Epithelial cell of proximal tubule (primary cell): ENCODE measurements around the gene HS3ST3A1. TPM values are rescaled to one million over a fixed set of nuclear protein-coding genes. Genes with fewer than 3 reads are reported as not detected.

ENCODE experiments used
- DNase-seq: peaks from one replicate; pipeline ENCODE4 v3.0.0-alpha.2; 2011; ENCODE audit warnings: low read depth
- H3K4me3 ChIP-seq: 2 replicates; pipeline ENCODE4 v1.5.1; 2011; ENCODE audit warnings: low read depth, mild to moderate bottlenecking, low read length
- total RNA-seq: library from RNA; depleted of rRNA; stranded (reverse); fragments of >200 nt; gene quantifications from 2 replicates; pipeline ENCODE4 v1.2.3, GENCODE V29; 2015
- TF ChIP-seq, protein P1 (sequence below): conservative IDR thresholded peaks from 2 replicates; pipeline ENCODE4 v1.5.1; 2012; ENCODE audit warnings: low read depth, mild to moderate bottlenecking, low read length

Gene HS3ST3A1
- total RNA-seq, 1 donor from 2014 or later = 5.8 TPM

DNA sequence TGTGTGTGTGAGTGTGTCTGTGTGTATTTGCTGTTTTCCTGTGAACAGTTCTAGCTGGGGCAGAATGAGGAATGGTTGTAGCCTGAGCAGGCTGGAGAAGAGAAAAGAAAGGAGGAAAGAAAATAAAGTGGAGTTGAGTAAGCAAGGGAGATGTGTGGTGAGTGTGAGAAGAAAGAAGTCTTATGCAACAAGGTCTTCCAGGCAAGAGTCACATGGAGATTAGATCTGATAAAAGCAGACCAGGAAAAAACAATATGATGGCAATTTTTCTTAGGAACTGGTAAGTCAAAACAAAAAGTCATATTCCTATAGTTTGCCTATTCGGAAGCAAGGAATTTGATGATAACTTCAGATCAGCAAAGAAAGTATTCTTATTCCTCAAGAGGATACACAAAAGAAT is 125.0 kb downstream of the HS3ST3A1 start:
- TF ChIP-seq, protein P1, sequence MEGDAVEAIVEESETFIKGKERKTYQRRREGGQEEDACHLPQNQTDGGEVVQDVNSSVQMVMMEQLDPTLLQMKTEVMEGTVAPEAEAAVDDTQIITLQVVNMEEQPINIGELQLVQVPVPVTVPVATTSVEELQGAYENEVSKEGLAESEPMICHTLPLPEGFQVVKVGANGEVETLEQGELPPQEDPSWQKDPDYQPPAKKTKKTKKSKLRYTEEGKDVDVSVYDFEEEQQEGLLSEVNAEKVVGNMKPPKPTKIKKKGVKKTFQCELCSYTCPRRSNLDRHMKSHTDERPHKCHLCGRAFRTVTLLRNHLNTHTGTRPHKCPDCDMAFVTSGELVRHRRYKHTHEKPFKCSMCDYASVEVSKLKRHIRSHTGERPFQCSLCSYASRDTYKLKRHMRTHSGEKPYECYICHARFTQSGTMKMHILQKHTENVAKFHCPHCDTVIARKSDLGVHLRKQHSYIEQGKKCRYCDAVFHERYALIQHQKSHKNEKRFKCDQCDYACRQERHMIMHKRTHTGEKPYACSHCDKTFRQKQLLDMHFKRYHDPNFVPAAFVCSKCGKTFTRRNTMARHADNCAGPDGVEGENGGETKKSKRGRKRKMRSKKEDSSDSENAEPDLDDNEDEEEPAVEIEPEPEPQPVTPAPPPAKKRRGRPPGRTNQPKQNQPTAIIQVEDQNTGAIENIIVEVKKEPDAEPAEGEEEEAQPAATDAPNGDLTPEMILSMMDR = no peak
- no peak overlapping the region for H3K4me3 ChIP-seq
- DNase-seq = no peak

DNA sequence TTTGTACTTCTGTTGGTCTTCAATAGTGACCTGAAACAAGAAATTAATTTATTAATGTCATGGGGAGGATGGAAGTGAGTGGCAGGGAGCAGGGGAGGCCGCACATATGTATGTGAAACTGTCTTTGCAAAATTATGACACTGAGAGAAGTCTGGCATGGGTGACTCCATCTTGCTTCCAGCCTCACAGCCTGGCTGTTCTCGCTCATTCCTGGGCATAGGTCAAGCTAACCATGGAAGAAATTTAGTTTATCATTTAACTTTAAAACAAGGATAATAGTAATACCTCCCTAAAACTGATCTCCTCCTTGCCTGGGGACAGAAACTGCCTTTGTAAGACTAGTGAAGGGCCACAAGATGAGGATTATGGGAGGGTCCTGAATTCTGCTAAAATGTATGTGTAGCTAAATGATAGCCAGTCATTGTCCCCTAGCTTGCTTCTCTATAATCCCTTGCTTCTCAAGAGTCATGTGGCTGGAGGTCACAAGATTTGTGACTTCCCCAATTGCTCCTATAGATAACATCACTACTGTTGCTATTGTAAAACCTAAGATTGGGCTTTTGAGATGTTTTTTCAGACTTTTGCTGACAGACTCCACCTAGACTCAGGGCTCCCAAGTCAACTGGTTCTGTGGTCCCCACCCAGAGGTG is 126.0 kb downstream of the HS3ST3A1 start:
- no peak overlapping the region for H3K4me3 ChIP-seq
- TF ChIP-seq, protein P1 = no peak
- DNase-seq = no peak

DNA sequence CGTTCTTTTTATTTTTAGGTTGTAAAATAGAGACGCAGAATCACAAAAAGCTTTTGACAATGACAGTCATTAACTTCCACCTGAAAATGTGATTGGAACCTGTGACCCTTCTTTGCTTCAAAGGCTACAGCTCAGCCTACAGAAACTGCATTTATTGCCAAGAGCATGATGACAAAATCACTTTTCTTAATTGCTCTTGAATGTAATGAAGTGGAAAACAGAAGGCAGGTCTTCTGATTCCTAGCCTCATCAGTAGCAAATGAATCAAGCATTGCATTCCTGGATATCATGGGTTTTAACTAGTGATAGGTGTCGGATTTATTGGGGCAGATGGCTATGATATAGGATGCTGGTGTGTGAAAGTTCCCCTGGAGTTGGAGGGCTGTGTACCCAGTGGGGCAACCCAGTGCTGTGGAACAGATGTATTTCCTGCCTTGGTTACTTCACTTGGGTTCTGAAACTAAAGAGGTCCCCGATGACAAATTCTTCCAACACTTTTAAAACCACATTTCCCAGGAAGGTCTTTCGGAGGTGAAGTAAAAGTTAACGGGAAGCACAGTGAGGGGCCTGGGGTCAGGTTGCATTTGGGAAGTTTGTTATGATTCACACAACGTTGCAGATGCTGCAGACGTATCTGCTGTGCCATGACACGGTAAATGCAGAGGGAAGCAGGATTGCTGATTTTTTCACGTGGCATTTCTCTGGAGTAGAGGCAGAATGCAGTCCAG is 127.5 kb downstream of the HS3ST3A1 start:
- DNase-seq = no peak

DNA sequence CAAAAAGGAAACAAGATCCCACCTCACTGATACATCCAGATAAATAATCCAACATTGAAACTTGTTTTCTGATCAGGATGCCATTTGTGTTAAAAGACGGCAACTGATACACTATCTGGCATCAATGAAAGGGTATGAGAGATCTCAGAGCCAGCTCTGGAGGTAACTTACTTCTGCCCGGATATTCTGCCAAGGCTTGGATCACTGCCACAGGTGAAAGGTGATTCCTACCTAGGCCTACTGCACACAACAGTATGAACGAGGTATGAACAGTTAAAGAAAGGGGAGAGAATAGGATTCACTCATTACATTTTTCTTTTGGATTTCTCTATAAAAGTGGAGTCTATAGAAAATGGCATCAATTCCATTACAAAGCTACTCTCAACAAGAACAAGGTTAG is 136.1 kb downstream of the HS3ST3A1 start:
- TF ChIP-seq, protein P1 = no peak
- DNase-seq = no peak
- no peak overlapping the region for H3K4me3 ChIP-seq

More for the DNA sequence above, 127.5 kb downstream of the HS3ST3A1 start:
- TF ChIP-seq, protein P1 = no peak
- no peak overlapping the region for H3K4me3 ChIP-seq

DNA sequence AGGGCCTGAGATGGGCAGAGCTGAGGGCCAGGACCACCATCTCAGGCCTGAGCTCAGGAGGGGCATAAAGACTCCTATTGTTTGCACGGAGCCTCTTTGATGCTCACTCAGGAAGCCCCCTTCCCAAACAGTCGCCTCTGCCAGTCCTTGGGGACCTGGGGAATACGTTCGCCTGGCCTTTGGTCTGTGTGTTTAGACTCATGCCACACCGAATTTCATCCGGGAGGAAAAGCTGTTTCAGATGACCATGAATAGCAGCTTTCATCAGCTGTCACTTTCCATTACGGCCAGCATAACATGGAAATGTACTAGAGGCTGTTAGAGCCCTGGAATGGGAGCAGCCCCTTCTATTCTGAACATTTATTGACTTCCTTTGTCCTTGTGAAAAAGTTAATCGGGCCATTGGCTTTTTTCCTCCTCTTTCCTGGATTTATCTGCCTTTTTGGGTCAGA is 139.0 kb downstream of the HS3ST3A1 start:
- H3K4me3 ChIP-seq = no peak overlapping the region
- no peak for DNase-seq
- TF ChIP-seq, protein P1 = no peak

DNA sequence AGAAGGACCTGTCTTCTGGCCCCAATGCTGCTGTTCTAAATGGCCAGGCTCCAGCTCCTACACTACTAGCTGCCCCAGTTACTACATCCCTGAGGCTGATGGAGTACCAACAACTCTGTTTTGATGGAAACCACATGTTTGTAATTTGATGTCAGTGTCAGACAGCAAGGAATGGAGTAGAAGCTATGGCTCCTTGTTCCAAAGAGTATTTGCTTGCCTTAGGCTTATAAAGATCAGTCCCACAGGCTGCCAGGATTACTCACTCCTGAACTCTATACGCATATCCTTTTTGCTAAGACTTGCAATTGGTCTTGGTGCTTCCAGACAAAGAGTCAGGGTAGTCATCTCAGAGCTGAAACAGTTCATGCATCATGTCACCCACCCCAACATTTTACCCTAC is 139.6 kb downstream of the HS3ST3A1 start:
- H3K4me3 ChIP-seq = no peak overlapping the region
- no peak for DNase-seq
- TF ChIP-seq, protein P1 = no peak
